GM12878 (cell line): ENCODE results near the gene HIVEP3.

Experiments used
- EZH2 ChIP-seq: IDR thresholded peaks from 2 replicates; pipeline ENCODE4 v1.6.1; 2012; ENCODE audit warnings: low read depth, mild to moderate bottlenecking, control low read depth, inconsistent platforms, low read length, borderline replicate concordance; ENCODE audit not compliant: control insufficient read depth
- POLR2A ChIP-seq: IDR thresholded peaks from 2 replicates; pipeline ENCODE4 v1.6.1; 2011; ENCODE audit warnings: low read depth, mild to moderate bottlenecking, low read length
- RBBP5 ChIP-seq: fragments of 200-600 bp; sonication (generic); conservative IDR thresholded peaks from 2 replicates; pipeline ENCODE4 v1.6.1; 2016
- RFX5 ChIP-seq: IDR thresholded peaks from 2 replicates; pipeline ENCODE4 v1.6.1; 2011; ENCODE audit warnings: low read depth, low read length, improper control_type of control experiment
- SP1 ChIP-seq: IDR thresholded peaks from one replicate; pipeline ENCODE4 v1.6.1; 2011; ENCODE audit warnings: low read depth, low read length
- TAF1 ChIP-seq: IDR thresholded peaks from 2 replicates; pipeline ENCODE4 v1.6.1; 2011; ENCODE audit warnings: mild to moderate bottlenecking, low read depth, low read length, borderline replicate concordance
- ZNF217 ChIP-seq: fragments of 450-650 bp; IDR thresholded peaks from 2 replicates; pipeline ENCODE4 v1.6.1; 2017; ENCODE audit warnings: antibody characterized with exemption, mild to moderate bottlenecking
- TF ChIP-seq, protein P1 (sequence below), 3 experiments: IDR thresholded peaks in 2 of 3; conservative IDR thresholded peaks in 1 of 3; 2 replicates each; pipeline ENCODE4 v1.5.1; 2011; ENCODE audit warnings: low read depth in 3 of 3, low read length in 3 of 3, mild to moderate bottlenecking in 3 of 3, control low read depth in 2 of 3, moderate library complexity in 2 of 3, inconsistent platforms in 1 of 3, mixed read lengths in 1 of 3; ENCODE audit not compliant: control insufficient read depth in 2 of 3, insufficient read depth in 1 of 3; ENCODE audit errors: extremely low read depth in 1 of 3
- TF ChIP-seq, protein P2 (sequence below): IDR thresholded peaks from 2 replicates; pipeline ENCODE4 v1.6.1; 2011; ENCODE audit warnings: mild to moderate bottlenecking, low read depth, low read length, moderate library complexity; ENCODE audit not compliant: insufficient replicate concordance

- TF ChIP-seq RFX5, result no peak
- no peak for TF ChIP-seq RBBP5
- TF ChIP-seq TAF1, result no peak
- TF ChIP-seq, protein P1, sequence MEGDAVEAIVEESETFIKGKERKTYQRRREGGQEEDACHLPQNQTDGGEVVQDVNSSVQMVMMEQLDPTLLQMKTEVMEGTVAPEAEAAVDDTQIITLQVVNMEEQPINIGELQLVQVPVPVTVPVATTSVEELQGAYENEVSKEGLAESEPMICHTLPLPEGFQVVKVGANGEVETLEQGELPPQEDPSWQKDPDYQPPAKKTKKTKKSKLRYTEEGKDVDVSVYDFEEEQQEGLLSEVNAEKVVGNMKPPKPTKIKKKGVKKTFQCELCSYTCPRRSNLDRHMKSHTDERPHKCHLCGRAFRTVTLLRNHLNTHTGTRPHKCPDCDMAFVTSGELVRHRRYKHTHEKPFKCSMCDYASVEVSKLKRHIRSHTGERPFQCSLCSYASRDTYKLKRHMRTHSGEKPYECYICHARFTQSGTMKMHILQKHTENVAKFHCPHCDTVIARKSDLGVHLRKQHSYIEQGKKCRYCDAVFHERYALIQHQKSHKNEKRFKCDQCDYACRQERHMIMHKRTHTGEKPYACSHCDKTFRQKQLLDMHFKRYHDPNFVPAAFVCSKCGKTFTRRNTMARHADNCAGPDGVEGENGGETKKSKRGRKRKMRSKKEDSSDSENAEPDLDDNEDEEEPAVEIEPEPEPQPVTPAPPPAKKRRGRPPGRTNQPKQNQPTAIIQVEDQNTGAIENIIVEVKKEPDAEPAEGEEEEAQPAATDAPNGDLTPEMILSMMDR (IDR thresholded peaks at IDR 0.05 in 2 of 3, conservative IDR thresholded peaks at IDR 0.05 in 1 of 3; ENCODE audit: control insufficient read depth in 2 of 3, extremely low read depth in 1 of 3, insufficient read depth in 1 of 3, low read depth in 3 of 3, low read length in 3 of 3), result no peak
- TF ChIP-seq EZH2, result no peak
- no peak for TF ChIP-seq POLR2A
- TF ChIP-seq, protein P2, sequence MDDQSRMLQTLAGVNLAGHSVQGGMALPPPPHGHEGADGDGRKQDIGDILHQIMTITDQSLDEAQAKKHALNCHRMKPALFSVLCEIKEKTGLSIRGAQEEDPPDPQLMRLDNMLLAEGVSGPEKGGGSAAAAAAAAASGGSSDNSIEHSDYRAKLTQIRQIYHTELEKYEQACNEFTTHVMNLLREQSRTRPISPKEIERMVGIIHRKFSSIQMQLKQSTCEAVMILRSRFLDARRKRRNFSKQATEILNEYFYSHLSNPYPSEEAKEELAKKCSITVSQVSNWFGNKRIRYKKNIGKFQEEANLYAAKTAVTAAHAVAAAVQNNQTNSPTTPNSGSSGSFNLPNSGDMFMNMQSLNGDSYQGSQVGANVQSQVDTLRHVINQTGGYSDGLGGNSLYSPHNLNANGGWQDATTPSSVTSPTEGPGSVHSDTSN, result no peak
- no peak for TF ChIP-seq ZNF217
- TF ChIP-seq SP1, result no peak
Observed at GRCh38 chr1:41493626-41494350, 424.9 kb downstream of the HIVEP3 start.
